Measurements from ENCODE around the gene YIPF7. TPM values are rescaled to one million over a fixed set of nuclear protein-coding genes. Genes with fewer than 3 reads are reported as not detected.

YIPF7 gene
- total and polyA plus RNA-seq, 9 of the 15 experiments (the other 6 are each of a cell fraction or from before 2014, with no cell fraction given): 0.14 TPM; not detected in 8

- TF ChIP-seq E4F1 (CRISPR knock-in tag; IDR thresholded peaks at IDR 0.05; ENCODE audit: borderline replicate concordance) (no peak), ZNF384 (IDR thresholded peaks at IDR 0.05; ENCODE audit: low read depth, low read length) (no peak), HMG20A (CRISPR knock-in tag; conservative IDR thresholded peaks at IDR 0.05) (no peak), ZNF274 (IDR thresholded peaks at IDR 0.05; ENCODE audit: borderline replicate concordance, low read depth, low read length) (no peak), PHB (CRISPR knock-in tag; IDR thresholded peaks at IDR 0.05) (no peak), ZNF12 (CRISPR knock-in tag; IDR thresholded peaks at IDR 0.05) (peak; percentile 34; the same call in 1 of the 2 replicates), ZNF253 (CRISPR knock-in tag; conservative IDR thresholded peaks at IDR 0.05) (no peak), FUS (optimal IDR thresholded peaks at IDR 0.05; ENCODE audit: low read depth, low read length) (no peak), ZC3H4 (CRISPR knock-in tag; IDR thresholded peaks at IDR 0.05; ENCODE audit: borderline replicate concordance) (no peak), L3MBTL2 (IDR thresholded peaks at IDR 0.05) (peak; percentile 83), JUN (IDR thresholded peaks at IDR 0.05; ENCODE audit: borderline replicate concordance, low read depth, low read length) (peak; percentile 76), JUN (CRISPR knock-in tag; IDR thresholded peaks at IDR 0.05; ENCODE audit: borderline replicate concordance) (no peak), POLR2AphosphoS5 (IDR thresholded peaks at IDR 0.05; ENCODE audit: control insufficient read depth, insufficient read depth, low read depth, low read length) (peak; percentile 83), KAT7 (CRISPR knock-in tag; IDR thresholded peaks at IDR 0.05; ENCODE audit: borderline replicate concordance) (no peak), NFIC (IDR thresholded peaks at IDR 0.05) (peak; percentile 28), CHD2 (IDR thresholded peaks at IDR 0.05; ENCODE audit: low read depth, low read length) (no peak), BHLHE40 (IDR thresholded peaks at IDR 0.05; ENCODE audit: low read length) (peak; percentile 99), ZBTB1 (CRISPR knock-in tag; IDR thresholded peaks at IDR 0.05; ENCODE audit: borderline replicate concordance, low read depth) (no peak), TAF15 (IDR thresholded peaks at IDR 0.05; ENCODE audit: low read depth, low read length) (no peak)
These were observed 26.9 kb upstream of the YIPF7 start, which contains the start of gene GUF1 (continued) for GRCh38 chr4:44678094-44679041.
